ENCODE data around the gene PSMB2.

DNA sequence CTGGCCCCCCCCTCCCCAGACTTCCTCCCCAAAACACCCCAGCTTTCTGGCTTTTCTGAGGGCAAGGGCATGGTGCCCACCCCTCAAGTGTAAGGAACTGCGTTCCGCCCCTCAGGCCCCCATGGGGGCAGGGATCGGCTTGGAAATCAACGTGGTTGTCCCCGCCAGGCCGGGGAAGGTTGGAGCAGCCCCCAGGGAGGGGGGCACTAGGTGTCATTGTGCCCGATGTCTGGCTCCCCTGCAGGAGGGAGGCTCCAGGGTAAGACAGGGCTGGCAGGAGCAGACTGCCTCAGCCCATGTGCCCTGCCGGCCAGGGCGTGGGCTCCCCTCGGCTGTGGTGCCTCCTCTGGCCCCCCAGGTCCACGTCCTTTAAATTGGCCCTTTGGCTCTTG, 75.6 kb downstream of the PSMB2 start:
- TF ChIP-seq, protein P1, sequence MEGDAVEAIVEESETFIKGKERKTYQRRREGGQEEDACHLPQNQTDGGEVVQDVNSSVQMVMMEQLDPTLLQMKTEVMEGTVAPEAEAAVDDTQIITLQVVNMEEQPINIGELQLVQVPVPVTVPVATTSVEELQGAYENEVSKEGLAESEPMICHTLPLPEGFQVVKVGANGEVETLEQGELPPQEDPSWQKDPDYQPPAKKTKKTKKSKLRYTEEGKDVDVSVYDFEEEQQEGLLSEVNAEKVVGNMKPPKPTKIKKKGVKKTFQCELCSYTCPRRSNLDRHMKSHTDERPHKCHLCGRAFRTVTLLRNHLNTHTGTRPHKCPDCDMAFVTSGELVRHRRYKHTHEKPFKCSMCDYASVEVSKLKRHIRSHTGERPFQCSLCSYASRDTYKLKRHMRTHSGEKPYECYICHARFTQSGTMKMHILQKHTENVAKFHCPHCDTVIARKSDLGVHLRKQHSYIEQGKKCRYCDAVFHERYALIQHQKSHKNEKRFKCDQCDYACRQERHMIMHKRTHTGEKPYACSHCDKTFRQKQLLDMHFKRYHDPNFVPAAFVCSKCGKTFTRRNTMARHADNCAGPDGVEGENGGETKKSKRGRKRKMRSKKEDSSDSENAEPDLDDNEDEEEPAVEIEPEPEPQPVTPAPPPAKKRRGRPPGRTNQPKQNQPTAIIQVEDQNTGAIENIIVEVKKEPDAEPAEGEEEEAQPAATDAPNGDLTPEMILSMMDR (conservative IDR thresholded peaks at IDR 0.05; ENCODE audit: low read length) = no peak
- no peak for TF ChIP-seq EZH2phosphoT487 (IDR thresholded peaks at IDR 0.05; ENCODE audit: borderline replicate concordance, low read depth, low read length)
